AG10803 (cell line): ENCODE data around the gene C1QTNF2.
A peak's percentile ranks its signal among the peaks of the same experiment; 100 is the strongest.
"Not testable (repeated sequence)": the region's sequence is repeated elsewhere in the genome, so short reads cannot be mapped to it uniquely, and the experiment has no call there.

ENCODE experiments used
- DNase-seq: peaks from one replicate; pipeline ENCODE4 v3.0.0; 2010; ENCODE audit warnings: low read depth
- H3K4me3 ChIP-seq: 2 replicates; pipeline ENCODE4 v1.5.1; 2011; ENCODE audit warnings: mild to moderate bottlenecking, low read length, control low read depth
- CTCF ChIP-seq: conservative IDR thresholded peaks from 2 replicates; pipeline ENCODE4 v1.5.1; 2011; ENCODE audit warnings: mild to moderate bottlenecking, low read length, control low read depth, inconsistent platforms

The C1QTNF2 gene

GRCh38 chr5:160347448-160347847 is 23.0 kb downstream of the C1QTNF2 start:
- H3K4me3 ChIP-seq: no peak overlapping the region
- DNase-seq: no peak
- TF ChIP-seq CTCF: no peak

DNA sequence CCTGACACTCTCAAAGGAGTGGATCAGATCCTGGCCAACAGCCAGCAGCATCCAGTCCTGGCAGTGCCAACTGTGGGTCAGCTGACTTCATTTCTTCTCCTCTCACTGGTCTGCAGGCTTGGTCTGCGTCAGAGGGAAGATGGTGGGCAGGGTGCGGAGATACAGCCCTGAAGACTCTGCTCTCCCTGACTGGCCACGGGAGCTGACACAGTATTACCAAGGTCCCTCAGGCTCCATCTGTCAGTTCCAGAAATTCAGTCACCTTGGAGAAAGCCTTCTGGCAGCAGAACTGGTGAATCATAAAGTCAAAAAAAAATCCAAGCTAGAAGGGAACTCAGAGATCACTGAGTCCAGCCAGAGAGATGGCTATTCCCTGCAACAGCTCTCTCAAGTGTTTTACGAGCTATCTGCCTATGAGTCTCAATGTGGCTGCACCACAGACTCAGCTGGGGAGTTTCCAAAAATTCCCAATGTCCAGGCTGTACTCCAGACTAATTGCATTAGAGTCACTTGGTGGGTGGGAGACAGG is 27.9 kb downstream of the C1QTNF2 start:
- peak; percentile 74 for DNase-seq
- TF ChIP-seq CTCF: no peak
- no peak overlapping the region for H3K4me3 ChIP-seq

DNA sequence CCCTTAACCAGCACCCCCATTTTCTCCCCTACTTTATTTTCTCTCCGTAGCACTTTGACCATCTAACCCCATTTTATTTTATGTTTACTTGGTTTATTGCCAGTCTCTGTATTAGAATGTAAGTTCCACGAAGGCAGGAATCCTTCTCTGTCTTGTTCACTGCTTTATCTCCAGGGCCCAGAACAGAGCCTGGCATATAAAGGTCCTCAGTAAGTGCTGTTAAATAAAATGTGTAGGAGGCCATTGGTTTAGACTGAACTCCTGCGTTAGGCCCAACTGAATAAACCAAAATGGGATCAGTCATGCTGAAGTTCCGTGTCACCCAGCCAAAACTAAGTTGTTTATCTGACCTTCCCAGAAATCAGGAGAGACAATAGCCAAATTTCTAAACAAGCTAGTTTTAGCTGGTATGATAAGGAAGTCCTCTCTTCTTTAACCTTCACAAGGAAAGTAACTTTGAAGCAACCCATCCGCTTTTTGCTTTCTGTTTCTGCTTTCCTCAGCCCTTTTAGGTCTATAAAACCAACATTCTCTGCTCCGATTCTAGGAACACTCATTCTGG is 29.0 kb downstream of the C1QTNF2 start:
- DNase-seq: no peak
- no peak overlapping the region for H3K4me3 ChIP-seq
- no peak for TF ChIP-seq CTCF

- not testable (repeated sequence) for DNase-seq, H3K4me3 ChIP-seq
Observed at GRCh38 chr5:160340513-160340912, 29.9 kb downstream of the C1QTNF2 start.

DNA sequence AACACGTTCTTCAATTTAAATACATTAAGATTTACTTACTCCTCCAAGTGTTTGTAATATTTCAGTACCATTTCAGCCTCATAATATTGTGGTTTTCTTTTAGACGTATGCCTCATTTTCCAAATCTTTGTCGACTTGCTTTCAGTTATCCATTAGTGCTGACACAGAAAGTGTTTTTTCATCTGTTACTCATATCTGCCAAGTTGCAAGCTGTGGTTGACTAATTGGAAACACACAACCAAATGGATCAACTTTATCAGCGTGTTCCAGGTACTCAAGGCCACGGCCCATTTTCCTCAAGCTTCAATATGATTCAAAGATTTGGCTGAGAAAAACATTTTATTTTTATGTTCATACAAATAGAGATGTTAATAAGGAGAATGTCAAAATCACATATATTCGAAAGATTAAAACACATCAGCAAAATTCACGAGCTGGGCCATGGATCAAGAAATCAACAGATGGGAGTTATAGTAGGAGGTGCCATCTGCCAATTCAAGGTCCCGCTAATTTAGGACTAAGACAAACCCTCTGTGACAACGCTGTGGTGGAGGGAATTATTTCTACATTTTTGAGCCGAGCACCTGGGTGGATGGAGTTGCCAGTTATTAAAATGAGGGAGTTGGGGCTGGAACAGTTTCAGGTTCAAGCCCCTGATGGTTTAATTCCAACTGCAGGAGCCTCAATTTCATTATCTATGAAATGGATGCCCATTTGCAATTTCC is 30.9 kb downstream of the C1QTNF2 start:
- no peak overlapping the region for H3K4me3 ChIP-seq
- no peak for TF ChIP-seq CTCF

GRCh38 chr5:160334716-160335115 is 35.7 kb downstream of the C1QTNF2 start:
- H3K4me3 ChIP-seq, DNase-seq: not testable (repeated sequence)

More for the DNA sequence above, 30.9 kb downstream of the C1QTNF2 start:
- peak; percentile 37 for DNase-seq

DNA sequence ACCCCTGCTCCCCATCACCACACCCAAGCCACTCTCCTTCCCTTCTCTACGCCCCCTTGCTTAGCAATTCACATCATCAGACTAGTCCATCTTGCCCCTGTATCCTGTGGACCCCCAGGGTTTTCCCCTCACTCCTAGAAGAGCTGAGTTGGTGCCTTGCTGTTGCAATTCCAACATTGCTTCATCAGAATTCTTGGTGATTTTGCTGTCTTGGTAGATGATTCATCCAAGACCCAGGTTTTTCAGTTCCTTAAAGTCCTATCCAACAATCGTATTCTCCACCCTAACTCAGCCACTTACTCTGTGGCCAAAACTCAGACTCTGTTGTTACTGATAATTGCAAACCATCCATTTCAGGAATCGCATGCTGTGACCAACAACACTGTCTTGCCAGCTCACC is 36.7 kb downstream of the C1QTNF2 start:
- H3K4me3 ChIP-seq: no peak overlapping the region
- DNase-seq: peak; percentile 62
- no peak for TF ChIP-seq CTCF

GRCh38 chr5:160330212-160330611 is 40.2 kb downstream of the C1QTNF2 start:
- TF ChIP-seq CTCF: no peak
- no peak overlapping the region for H3K4me3 ChIP-seq
- DNase-seq: no peak
